NCI-H2107 treated with DMSO at 0.1 percent for 48 hours (cell line): ENCODE results near the gene SPN.
"Not testable (repeated sequence)": the region's sequence is repeated elsewhere in the genome, so short reads cannot be mapped to it uniquely, and the experiment has no call there.

Experiments
- DNase-seq: peaks from one replicate; lab custom pipeline; 2025; ENCODE audit not compliant: unreplicated experiment; lab: John Stamatoyannopoulos, UW

The SPN gene

DNA sequence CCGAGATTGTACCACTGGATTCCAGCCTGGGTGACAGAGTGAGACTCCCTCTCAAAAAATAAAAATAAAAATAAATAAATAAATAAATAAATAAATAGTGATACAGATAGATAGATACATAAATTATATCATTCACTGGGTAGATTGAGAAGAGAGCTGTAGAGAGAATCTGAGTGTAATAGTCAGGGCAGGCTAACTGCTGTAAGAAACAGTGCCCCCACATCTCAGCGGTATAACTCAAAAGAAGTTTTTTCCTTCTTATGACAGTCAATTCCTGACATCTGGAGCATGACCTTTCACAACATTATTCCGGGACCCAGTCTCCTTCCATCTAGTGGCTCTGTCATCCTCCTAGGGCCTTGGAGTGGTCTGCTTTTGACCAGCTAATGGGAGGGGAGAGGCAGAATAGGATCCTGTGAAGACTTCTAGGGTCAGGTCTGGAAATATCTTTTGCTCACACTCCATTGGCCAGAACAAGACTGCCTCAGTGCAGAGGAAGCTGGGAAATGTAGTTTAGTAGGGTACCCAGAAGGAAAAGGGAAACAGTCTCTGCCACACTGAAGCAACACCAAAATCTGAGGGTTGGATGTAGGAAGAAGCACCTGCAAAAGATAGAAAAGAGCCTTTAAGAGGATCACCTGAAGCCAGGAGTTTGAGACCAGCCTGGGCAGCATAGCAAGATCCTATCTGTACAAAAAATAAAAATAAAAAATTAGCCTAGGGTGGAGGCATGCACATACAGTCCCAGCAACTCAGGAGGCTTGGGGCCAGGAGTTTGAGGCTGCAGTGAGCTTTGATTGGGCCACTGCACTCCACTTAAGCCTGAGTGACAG is 13.0 kb downstream of the SPN start:
- DNase-seq: no peak

DNA sequence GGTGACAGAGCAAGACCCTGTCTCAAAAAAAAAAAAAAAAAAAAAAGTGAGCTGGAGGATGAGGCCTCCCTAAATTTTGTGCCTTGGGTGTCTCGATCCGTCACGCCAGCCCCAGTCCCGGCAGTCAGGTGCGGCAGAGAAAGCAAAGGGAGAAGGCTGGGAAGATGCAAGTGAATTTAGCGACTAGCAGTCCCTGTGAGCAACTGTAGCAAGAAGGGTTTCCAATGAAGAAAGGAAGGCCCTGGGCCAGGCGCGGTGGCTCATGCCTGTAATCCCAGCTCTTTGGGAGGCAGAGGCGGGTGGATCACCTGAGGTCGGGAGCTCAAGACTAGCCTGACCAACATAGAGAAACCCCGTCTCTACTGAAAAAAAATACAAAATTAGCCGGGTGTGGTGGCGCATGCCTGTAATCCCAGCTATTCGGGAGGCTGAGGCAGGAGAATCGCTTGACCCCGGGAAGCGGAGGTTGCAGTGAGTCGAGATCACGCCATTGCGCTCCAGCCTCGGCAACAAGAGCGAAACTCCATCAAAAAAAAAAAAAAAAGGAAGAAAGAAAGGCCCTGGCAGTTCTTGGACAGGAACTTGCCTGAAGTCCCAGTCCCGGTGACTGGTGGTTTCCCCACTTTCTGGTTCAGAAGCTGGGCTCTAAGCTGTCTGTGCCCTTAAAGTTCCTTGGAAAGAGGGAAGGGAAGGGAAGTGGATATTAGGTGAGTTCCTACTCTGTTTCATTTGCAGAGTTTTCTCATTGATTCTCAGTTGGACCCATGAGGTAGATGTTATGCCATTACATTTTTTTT is 14.1 kb downstream of the SPN start:
- no peak for DNase-seq

DNA sequence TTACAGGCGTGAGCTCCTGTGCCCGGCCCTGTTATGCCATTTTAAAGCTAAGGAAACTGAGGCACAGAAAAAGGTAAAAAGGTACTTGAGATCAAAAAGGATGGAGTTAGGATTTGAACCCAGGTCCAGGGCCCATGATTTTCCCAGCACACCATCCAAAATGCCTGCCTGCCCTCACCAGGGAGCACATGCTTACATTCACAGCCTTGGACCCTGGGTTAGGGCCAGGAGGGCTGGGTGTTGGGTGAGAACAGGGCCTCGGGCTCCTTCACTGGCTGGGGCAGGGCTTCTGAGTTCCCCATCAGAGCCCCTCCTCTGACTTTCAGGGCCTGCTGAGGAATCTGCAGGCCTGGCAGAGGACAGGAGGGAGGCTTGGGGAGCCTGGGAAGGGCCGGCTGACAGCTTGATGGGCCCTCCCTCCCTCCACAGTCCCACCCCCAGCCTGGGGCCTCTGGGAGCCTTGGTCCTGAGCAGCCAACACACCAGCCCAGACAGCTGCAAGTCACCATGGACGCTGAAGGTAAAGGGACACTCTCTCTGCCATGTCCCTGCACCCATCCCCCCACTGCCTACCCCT is 15.7 kb downstream of the SPN start, which contains the start of gene QPRT:
TSS of gene QPRT (plus strand) at position 490 of the 577 bp plus-strand sequence. CDS start at position 508, 18 bp downstream.
- no peak for DNase-seq

DNA sequence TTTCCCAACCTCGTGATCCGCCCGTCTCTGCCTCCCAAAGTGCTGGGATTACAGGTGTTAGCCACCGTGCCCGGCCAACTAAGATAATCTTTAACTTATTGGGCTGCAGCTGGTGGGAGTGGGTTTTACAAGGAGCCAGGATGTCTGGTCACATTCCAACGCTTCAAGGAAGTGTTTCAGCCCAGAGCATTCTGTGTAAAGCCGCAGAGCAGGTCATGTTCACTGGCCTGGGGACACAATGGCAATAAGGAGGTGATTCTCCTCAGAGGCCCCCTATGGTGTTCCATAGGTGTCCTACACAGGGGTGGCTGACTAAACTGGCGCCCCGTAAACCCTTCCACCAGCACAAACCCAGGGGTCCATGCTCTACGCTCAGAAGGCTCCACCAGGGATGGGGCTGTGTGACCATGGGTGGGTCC is 17.1 kb downstream of the SPN start:
- DNase-seq: no peak

DNA sequence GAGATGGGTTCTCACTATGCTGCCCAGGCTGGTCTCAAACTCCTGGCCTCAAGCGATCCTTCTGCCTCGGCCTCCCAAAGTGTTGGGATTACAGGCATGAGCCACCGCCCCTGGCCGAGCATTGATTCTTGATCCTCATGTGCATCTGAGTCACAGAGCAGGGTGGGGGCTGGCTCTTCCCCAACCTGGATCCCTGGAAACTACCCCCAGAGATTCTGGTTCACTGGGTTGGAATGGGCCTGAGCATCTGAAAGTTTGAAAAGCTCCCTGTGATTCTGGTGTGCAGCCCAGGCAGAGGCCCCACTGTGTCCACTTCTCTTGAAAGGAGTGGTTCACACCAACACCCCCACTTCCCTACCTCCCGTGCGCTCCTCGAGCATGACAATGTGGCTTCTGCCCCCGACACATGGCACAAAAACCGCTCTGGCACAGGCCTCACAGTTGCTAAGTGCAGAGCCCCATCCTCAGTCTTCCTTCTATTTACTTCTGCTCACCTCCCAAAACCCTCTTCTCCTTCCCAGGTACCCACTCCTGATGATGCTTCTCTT is 20.6 kb downstream of the SPN start:
- DNase-seq: no peak

DNA sequence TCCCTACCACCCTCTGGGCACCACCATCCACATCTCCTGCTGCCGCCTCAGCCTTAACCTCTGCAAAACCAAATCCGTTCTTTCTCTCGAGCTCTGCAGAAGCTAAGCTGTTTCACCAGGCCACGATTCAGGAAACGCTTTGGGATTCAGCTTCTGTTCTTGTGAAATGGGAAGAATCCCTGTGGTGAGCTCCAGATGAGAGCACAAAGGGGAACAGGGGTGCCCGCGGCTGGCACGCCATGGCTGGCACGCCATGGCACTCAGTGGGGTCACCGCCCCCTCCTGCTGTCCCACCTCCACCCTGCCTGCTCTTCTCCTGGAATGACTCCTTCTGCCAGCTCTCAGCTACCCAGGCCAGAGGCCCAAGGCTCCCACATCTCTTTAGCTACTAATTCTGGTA is 21.6 kb downstream of the SPN start:
- DNase-seq: no peak

DNA sequence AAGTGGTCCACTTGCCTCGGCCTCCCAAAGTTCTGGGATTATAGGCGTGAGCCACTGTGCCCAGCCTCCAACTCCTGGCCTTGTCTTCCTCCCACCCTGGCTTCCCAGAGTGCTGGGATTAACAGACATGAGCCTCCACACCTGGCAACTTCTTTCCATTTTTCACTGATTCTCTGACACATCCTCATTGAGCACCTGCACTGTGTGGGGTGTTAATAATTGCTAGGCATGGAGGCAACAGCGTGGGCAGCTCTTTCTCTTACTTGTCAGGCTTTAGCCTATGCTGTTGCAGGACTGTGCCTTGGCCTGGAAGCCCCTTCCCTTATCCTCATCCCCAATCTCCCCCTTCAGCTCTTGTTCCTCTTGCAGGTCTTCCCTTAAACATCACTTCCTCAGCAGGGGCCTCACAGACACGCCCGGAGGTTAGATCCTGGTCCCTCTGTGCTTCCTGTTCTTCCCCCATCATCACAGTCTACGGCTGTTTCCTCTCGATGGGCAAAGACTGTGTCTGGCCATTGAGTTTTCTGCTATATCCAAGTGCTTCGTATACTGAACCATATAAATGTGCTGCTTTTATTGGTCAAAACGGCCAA is 23.8 kb downstream of the SPN start:
- no peak for DNase-seq

DNA sequence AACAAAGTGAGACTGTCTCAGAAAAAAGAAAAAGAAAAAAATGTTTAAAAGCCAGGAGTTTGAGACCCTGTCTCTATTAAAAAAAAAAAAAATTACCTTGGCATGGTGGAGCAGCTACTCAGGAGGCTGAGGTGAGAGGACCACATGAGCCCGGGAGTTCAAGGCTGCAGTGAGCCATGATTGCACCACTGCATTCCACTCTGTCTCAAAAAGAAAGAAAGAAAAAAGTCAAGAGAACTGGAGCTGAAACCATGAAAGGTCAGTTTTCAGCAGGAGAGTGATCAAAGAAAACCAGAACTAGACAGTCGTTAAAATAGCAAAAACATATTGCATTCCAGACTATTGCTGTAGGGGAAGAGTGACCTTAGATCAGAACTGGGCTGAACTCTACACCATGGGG is 24.7 kb downstream of the SPN start:
- no peak for DNase-seq

DNA sequence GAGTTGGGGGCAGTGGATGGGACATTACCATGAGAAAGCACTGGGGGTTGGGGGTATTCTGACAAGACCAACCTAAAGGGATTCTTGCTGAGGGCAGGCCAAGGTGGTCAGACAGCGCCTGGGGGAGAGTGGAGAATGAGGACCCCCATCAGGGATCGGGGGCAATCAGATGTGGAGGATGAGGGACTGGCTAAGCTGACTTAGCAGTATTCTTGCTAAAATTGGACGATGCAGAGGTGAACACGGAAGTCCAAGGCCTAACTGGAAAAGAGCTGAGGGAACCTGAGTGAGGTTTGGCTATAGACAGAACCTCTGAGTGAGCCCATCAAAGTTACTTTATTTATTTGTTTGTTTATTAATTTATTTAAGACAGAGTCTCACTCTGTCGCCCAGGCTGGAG is 25.1 kb downstream of the SPN start:
- DNase-seq: no peak

DNA sequence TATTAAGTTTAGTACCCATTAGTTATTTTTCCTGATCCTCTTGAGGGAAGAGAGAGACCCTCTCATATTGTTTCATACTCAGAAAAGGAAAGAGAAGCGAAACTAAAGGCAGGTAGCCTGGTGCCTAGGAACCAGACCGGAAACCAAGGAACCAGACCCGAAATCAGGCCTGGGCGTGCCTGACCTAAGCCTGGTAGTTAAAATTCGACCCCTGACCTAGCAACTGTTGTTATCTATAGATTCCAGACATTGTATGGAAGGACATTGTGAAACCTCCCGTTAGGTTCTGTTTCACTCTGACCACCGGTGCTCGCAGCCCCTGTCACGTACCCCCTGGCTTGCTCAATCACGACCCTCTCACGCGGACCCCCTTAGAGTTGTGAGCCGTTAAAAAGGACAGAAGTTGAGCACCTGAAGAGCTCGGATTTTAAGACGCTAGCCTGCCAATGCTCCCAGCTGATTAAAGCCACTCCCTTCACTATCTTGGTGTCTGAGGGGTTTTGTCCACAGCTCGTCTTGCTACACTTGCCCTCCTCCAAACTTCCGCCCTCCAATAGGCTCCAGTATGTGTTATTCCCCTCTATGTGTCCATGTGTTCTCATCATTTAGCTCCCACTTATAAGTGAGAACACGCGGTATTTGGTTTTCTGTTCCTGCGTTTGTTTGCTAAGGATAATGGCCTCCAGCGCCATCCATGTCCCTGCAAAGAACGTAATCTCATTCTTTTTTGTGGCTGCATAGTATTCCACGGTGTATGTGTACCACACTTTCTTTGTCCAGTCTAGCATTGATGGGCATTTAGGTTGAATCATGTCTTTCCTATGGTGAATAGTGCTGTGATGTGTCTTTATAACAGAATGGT is 26.7 kb downstream of the SPN start:
- DNase-seq: not testable (repeated sequence)

DNA sequence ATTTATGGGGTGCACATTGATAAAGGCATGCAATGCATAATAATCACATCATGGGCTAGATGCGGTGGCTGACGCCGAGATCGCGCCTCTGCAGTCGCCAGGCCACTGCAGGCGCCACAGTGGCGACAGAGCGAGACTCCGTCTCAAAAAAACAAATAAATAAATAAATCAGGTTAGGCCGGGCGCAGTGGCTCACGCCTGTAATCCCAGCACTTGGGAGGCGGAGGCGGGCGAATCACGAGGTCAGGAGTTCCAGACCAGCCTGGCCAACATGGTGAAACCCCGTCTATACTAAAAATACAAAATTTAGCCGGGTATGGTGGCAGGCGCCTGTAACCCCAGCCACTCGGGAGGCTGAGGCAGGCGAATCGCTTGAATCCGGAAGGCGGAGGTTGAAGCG is 29.6 kb downstream of the SPN start:
- not testable (repeated sequence) for DNase-seq

DNA sequence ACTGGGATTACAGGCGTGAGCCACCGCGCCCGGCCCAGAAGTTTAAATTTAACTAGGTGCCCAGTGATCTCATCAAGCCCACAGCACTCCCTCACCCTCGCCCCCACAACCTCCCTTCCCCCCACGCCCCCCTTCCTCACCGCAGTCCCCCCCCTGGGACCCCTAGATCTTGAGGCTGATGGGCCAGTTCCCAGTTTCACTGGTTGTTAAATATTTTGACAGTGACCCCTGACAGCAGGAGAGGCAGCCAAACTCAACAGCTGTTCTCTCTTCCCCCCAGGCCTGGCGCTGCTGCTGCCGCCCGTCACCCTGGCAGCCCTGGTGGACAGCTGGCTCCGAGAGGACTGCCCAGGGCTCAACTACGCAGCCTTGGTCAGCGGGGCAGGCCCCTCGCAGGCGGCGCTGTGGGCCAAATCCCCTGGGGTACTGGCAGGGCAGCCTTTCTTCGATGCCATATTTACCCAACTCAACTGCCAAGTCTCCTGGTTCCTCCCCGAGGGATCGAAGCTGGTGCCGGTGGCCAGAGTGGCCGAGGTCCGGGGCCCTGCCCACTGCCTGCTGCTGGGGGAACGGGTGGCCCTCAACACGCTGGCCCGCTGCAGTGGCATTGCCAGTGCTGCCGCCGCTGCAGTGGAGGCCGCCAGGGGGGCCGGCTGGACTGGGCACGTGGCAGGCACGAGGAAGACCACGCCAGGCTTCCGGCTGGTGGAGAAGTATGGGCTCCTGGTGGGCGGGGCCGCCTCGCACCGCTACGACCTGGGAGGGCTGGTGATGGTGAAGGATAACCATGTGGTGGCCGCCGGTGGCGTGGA is 31.5 kb downstream of the SPN start:
- DNase-seq: no peak

DNA sequence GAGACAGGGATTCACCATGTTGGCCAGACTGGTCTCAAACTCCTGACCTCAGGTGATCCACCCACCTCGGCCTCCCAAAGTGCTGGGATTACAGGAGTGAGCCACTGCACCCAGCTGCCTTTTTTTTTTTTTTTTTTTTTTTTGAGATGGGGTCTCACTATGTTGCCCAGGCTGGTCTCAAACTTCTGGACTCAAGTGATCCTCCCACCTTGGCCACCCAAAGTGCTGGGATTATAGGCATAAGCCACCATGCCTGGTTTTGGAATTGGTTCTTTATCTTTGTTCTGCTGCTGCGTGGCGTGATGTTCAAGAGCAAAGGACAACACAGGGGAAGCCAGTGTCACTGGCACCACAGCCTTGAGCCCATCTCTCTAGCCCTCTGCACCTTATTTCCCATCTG is 32.6 kb downstream of the SPN start:
- DNase-seq: not testable (repeated sequence)

DNA sequence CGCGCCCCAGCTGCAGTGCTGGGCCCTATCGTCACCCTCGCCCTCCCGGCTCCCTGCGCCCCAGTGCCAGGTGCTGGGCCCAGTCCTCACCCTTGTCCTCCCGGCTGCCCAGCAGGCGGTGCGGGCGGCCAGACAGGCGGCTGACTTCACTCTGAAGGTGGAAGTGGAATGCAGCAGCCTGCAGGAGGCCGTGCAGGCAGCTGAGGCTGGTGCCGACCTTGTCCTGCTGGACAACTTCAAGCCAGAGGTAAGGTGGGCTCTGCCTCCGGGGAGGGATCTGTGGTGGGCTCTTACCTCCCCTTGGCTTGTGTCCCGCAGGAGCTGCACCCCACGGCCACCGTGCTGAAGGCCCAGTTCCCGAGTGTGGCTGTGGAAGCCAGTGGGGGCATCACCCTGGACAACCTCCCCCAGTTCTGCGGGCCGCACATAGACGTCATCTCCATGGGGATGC is 33.9 kb downstream of the SPN start:
- no peak for DNase-seq

DNA sequence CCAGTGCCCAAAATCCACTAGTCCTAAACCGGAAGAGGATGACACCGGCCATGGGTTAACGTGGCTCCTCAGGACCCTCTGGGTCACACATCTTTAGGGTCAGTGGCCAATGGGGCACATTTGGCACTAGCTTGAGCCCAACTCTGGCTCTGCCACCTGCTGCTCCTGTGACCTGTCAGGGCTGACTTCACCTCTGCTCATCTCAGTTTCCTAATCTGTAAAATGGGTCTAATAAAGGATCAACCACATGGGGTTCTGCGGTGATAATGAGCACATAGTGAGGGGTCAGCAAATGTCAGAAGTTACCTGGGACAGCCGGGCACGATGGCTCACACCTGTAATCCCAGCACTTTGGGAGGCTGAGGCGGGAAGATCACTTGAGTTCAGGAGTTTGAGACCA is 34.3 kb downstream of the SPN start:
- DNase-seq: no peak

DNA sequence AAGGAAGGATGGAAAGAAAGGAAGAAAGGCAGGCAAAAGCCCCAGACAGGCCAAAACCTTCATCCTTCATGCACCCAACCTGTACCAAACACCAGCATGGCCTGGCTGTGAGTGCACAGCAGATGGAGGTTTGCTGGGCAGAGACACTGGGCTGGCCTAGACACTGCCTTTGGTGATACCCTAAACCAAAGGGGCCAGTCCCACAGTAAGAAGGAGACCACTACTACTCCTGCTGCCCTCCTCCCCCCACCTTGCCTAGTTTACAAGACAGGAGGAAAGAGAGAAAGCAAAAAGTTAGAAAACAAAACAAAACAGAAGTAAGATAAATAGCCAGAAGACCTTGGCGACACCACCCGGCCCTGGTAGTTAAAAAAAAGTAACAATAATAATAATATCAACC is 35.0 kb downstream of the SPN start:
- DNase-seq: no peak

DNA sequence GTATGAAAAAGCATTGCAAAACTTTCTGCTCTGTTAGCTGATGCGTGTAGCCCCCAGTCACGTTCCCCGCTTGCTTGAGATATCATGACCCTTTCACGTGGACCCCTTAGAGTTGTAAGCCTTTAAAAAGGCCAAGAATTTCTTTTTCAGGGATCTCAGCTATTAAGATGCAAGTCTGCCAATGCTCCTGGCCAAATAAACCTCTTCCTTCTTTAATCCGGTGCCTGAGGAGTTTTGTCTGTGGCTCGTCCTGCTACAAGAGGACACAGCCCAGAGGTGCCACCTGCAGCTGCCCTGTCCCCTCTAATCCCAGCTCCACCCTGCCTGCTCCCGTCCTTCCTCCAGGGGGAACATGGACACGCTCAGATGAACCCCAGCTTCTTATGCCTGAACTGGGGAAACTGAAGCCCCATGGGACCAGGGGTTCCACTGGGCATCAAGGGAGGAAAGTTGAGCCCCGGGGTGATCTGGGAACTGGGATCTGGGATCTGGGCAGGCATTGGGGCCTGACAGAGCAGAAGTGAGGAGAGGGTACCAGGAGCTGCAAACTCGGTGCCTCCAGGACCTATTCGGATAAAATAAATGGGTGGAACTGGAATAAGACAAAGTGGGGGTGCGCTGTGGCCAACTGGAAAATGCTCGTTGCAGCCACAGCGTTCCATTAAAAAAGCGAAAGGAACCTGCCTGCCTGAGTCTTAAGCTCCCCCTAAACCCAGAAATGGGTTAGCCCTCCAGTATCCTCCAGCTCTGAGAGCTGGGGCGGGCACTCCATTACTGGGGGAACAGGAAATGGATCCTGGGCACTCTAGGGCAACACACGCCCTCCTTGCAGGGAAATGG is 35.7 kb downstream of the SPN start:
- DNase-seq: no peak
